NCI-H1694 treated with DMSO at 0.1 percent for 48 hours (cell line): ENCODE data around the gene UGT1A8.
"Not testable (repeated sequence)": the region's sequence is repeated elsewhere in the genome, so short reads cannot be mapped to it uniquely, and the experiment has no call there.

Experiments
- DNase-seq: peaks from one replicate; lab custom pipeline; 2025; lab: John Stamatoyannopoulos, UW

UGT1A8 gene

GRCh38 chr2:233718552-233718951 lies 101.1 kb downstream of the UGT1A8 start, which contains the start of gene UGT1A4:
UGT1A4 (plus strand) TSS chr2:233718736; CDS start chr2:233718821, 85 bp downstream.
- DNase-seq = no peak

- DNase-seq = no peak
These were observed 111.4 kb downstream of the UGT1A8 start, which contains the start of gene UGT1A3 for GRCh38 chr2:233728723-233729301. UGT1A3 (plus strand) TSS chr2:233729042; CDS start chr2:233729127, 85 bp downstream.

GRCh38 chr2:233736868-233737653 lies 119.6 kb downstream of the UGT1A8 start:
- not testable (repeated sequence) for DNase-seq

- DNase-seq = no peak
These were observed 123.4 kb downstream of the UGT1A8 start for GRCh38 chr2:233740870-233741269.

GRCh38 chr2:233743464-233744259 lies 126.2 kb downstream of the UGT1A8 start:
- no peak for DNase-seq

- no peak for DNase-seq
These were observed 127.8 kb downstream of the UGT1A8 start for GRCh38 chr2:233745073-233745755.

GRCh38 chr2:233745838-233746237 lies 128.4 kb downstream of the UGT1A8 start:
- DNase-seq = not testable (repeated sequence)

- no peak for DNase-seq
These were observed 129.2 kb downstream of the UGT1A8 start for GRCh38 chr2:233746475-233747282.

GRCh38 chr2:233747283-233747544 lies 129.8 kb downstream of the UGT1A8 start:
- DNase-seq = no peak

GRCh38 chr2:233750689-233751088 lies 133.3 kb downstream of the UGT1A8 start:
- not testable (repeated sequence) for DNase-seq

- not testable (repeated sequence) for DNase-seq
These were observed 134.0 kb downstream of the UGT1A8 start for GRCh38 chr2:233751212-233752009.

- no peak for DNase-seq
These were observed 137.6 kb downstream of the UGT1A8 start for GRCh38 chr2:233754872-233755611.

- DNase-seq = no peak
These were observed 139.1 kb downstream of the UGT1A8 start for GRCh38 chr2:233756429-233757081.

- no peak for DNase-seq
These were observed 140.7 kb downstream of the UGT1A8 start for GRCh38 chr2:233758141-233758540.

- no peak for DNase-seq
These were observed 141.4 kb downstream of the UGT1A8 start for GRCh38 chr2:233758849-233759248.

GRCh38 chr2:233760043-233760442 lies 142.6 kb downstream of the UGT1A8 start, which contains the start of gene UGT1A1:
UGT1A1 (plus strand) TSS chr2:233760270; CDS start chr2:233760288, 18 bp downstream.
- DNase-seq = no peak

GRCh38 chr2:233761040-233761769 lies 143.8 kb downstream of the UGT1A8 start:
- DNase-seq = no peak

- DNase-seq = no peak
These were observed 146.8 kb downstream of the UGT1A8 start for GRCh38 chr2:233764264-233764663.
